Stimulated activated naive CD4-positive, alpha-beta T cell (primary cell): Measurements from ENCODE around the gene TRIM49D2.
"Not testable (repeated sequence)": the region's sequence is repeated elsewhere in the genome, so short reads cannot be mapped to it uniquely, and the experiment has no call there.

Experiments used
- DNase-seq, 6 experiments: peaks; one replicate each; lab custom pipeline; 2025; lab: John Stamatoyannopoulos, UW

The TRIM49D2 gene, protein sequence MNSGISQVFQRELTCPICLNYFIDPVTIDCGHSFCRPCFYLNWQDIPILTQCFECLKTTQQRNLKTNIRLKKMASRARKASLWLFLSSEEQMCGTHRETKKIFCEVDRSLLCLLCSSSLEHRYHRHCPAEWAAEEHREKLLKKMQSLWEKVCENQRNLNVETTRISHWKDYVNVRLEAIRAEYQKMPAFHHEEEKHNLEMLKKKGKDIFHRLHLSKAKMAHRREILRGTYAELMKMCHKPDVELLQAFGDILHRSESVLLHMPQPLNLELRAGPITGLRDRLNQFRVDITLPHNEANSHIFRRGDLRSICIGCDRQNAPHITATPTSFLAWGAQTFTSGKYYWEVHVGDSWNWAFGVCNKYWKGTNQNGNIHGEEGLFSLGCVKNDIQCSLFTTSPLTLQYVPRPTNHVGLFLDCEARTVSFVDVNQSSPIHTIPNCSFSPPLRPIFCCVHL

DNA sequence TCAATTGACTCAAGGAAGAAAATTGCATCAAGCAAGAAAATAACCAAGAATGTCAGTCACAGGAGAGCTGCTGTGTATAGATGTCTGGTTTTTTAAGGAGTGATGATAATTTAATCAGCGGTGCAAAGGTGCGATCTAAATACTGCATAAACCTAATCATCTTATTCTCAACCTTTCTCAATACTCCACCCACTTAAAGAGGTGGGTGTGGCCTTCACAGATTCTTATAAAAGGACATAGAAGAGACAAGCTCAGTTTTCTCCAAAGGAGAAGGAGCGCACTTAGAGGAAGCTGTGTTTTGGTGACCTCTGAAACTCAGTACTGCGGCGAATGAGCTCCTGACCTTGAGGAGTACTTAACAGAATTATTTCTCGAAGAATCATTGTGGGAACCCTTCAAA, at the start of gene TRIM49D2:
TRIM49D2 (plus strand) TSS at position 301 of the 400 bp plus-strand sequence. CDS start 2,698 bp downstream, outside the sequence.
- not testable (repeated sequence) for DNase-seq

DNA sequence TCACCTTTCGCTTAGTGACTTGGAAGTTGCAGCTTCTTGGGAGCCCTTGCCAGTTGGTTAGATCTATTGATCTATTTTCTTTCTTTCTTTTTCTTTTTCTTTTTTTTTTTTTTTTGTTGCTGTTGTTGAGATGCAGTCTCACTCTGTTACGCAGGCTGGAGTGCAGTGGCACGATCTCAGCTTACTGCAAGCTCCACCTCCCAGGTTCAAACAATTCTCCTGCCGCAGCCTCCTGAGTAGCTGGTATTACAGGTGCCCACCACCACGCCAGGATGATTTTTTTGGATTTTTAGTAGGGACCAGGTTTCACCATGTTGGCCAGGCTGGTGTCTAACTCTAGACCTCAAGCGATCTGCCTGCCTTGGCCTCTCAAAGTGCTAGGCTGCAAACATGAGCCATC, 46.4 kb upstream of the TRIM49D2 start:
- DNase-seq = not testable (repeated sequence)

DNA sequence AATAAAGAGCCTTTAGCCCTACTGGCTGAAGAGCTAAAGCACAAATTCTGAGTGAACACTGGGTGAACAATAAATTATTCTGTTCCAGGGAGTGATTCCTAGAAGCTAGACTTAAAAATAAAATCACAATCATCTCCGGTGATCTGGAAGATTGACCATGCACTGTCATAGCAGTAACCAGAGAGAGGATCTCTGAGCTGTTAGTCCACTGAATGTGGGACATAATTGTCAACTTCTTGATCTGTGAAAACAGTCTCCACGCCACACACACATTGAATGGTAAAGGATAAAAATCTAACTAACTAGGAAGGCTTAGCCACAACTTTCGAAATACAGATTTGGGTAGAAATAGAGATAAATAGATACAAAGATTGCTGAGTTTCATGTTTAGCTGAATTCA, 30.6 kb upstream of the TRIM49D2 start:
- not testable (repeated sequence) for DNase-seq

DNA sequence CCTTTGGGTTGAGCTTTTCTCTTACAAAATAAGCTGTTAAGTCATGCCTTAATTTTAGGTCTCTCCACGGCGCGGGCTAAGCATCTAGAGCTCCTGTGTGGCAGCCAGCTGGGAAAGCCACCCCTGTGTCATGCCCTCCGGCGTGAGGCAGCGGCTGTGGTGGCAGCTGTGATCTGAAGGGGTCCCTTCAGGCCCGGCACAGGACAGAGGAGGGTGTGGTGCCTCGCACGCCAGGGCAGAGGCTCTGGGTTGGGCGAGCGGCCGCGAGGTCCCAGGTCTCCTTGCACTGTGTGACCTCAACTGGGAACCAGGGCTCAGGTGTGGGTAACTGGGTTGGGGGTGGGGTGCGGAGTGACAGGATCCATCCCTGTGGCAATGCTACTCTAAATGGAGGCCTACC, 23.1 kb upstream of the TRIM49D2 start:
- DNase-seq = not testable (repeated sequence)

DNA sequence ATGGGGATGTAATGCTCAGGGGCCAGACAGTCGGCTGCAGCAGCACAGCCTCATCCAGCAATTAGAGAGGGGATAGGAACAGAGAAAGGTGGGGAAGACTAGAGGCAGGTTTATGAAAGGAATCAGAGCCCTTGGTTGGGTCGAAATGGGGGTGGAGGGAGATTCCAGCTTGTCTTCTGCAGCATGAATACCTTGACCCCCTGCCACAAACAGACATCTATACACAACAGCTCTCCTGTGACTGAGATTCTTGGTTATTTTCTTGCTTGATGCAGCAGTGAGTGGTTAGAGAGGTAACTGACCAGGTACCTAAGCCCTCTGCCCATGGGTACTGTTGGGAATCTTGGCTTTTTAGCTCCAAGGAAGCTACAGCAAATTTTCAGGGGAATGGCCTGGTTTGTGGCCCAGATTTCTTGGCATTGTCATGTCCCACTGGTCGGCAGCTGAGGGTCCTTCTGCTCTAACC, 1.6 kb upstream of the TRIM49D2 start, which contains the start of gene TRIM49D1:
TRIM49D1 (minus strand) TSS at position 51 of the 466 bp plus-strand sequence. CDS start 4,535 bp downstream, outside the sequence.
- no peak for DNase-seq

DNA sequence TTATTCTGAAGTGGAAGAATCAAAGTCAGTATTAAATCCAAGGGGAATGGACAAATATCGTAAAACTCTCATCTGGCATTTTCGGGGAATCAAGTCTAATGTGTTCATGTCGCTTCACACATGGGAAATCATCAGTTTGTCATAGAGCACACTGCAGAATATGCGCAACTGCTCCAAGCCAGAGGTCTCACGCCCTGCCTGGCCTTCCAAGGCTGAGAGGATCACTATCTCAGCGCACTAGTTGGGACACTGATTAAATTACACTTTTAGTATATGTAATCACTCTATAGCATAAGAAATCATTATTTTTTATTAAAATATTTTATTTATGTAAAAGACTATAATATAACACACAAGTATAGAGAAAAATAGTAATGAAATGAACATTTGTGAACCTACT, 37.0 kb downstream of the TRIM49D2 start:
- DNase-seq = not testable (repeated sequence)

DNA sequence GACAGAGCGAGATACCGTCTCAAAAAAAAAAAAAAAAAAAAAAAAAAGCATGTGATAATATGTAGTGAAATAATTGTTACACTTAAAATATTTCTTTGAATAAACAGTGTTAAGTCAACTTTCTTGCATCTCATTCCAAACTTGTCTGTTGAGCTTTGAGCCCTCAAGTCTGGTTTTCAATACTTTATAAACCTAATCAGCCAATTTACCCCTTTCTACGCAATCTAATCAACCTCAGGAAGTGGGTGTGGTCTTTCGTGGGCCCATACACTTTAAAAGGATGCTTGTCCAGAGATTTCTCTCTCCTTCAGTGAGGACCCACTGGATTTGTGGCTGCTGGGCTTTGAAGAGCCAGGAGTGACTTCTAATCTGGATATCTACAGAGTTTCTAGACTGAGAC, 41.9 kb downstream of the TRIM49D2 start, which contains the start of gene TRIM64:
TRIM64 (plus strand) TSS at position 301 of the 400 bp plus-strand sequence. CDS start 2,467 bp downstream, outside the sequence.
- DNase-seq = not testable (repeated sequence)
